ENCODE results near the gene SERPINA4.

The SERPINA4 gene

GRCh38 chr14:94560751-94561655 is at the start of gene SERPINA4:
Gene SERPINA4 (plus strand): TSS chr14:94561442. CDS start chr14:94563483, 2,041 bp downstream.
- no peak for DNase-seq (ENCODE audit: low read depth in 2 of 2)

DNA sequence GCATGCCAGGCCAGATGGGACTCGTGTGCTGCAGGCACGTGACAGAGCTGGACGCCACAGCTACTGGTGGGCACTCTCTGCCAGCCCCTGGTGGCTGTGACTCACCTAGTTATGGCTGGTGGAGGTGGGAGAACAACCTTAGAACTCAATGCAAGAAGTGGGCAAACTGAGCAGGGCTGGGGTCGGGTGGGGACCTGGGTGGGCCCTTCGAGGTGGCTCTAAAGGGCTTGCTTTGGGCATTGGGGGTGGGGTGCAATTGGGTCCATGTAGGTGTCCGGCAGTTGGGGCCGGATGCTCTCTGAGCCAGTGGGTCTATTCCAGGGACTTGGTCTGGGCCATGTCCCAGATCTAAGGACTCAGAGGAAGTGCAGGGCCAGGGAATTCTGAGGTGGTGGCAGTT is 46.9 kb upstream of the SERPINA4 start:
- no peak for DNase-seq (ENCODE audit: low read depth in 2 of 2)

DNA sequence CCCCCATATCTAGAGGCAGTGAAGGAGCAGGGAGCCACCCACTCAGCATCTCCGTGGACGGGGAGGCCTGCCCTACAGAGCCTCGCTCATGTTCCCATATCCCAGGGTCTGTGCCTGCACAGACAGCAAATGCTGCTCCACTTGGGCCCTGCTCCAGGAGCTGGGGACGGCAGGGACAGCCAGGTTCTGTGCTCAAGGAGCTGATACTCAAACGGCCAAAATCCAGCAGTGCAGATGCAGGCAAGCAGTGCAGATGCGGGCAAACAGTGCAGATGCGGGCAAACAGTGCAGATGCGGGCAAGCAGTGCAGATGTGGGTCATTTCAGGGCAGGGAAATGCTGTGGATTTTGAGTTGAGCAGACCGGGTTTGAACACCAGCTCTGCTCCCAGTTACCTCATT is 45.8 kb upstream of the SERPINA4 start:
- no peak for DNase-seq (ENCODE audit: low read depth in 2 of 2)

- DNase-seq (ENCODE audit: low read depth in 2 of 2), result no peak
Measured at GRCh38 chr14:94515856-94516255, 45.4 kb upstream of the SERPINA4 start.

GRCh38 chr14:94517248-94517640 is 44.0 kb upstream of the SERPINA4 start:
- DNase-seq (ENCODE audit: low read depth in 2 of 2), result no peak

GRCh38 chr14:94517641-94518257 is 43.5 kb upstream of the SERPINA4 start:
- no peak for DNase-seq (ENCODE audit: low read depth in 2 of 2)

DNA sequence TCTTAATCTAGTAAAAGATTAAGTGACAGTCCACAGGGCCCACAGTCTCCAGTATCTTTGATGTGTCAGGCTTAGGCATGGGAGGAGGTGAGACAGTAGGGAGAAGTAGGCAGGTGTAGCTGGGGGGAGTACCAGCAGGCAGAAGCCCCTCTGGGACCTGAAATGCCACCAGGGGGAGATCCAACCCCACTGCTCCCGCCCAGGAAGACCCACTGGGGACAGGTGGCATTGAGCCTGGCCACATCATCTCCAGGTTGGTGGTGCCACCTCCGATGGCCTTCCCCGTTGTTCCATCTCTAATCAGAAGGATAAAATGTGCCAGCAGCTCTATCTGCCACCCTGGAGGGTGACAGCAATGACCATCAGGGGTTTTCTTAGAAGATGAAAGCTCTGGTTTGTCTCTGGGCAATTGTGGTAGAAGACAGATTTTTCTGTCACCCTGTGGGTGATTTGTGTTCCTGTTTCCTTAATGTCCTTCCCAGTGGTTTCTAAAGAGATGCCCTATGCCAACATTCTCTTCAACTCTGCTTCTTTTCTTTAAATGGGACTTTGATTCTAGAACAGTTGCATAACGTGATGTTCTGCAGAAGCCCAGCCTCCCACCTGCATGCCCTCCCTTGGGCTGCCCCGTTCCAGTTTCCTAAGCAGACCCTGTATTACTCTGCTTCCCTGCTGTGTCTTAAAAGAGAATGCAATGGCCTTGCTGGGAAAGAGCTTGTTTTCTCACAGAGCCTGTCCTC is 39.7 kb upstream of the SERPINA4 start:
- DNase-seq (ENCODE audit: low read depth in 2 of 2), result no peak

- DNase-seq (ENCODE audit: low read depth in 2 of 2), result no peak
Measured at GRCh38 chr14:94522115-94522724, 39.0 kb upstream of the SERPINA4 start.

DNA sequence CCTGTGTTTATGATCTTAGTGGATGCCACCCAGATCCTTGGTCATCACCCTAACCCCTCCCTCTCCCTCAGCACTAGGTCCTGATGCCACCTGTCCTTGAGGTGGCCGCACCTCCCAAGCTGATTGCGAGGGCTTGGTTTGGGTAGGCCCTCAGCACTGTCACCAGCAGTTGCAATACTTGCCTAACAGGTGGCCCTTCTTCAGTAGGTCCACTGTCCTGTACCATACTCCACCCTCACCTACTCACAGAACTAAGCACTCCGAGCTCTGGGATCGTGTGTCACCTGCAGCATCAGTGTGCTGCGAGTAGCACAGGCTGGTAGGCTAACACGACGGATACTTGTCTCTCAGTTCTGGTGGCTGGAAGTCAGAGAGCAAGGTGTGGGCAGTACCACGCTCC is 38.0 kb upstream of the SERPINA4 start:
- no peak for DNase-seq (ENCODE audit: low read depth in 2 of 2)

- no peak for DNase-seq (ENCODE audit: low read depth in 2 of 2)
Measured at GRCh38 chr14:94524093-94524492, 37.1 kb upstream of the SERPINA4 start.

GRCh38 chr14:94531187-94531586 is 30.1 kb upstream of the SERPINA4 start:
- DNase-seq (ENCODE audit: low read depth in 2 of 2), result no peak

DNA sequence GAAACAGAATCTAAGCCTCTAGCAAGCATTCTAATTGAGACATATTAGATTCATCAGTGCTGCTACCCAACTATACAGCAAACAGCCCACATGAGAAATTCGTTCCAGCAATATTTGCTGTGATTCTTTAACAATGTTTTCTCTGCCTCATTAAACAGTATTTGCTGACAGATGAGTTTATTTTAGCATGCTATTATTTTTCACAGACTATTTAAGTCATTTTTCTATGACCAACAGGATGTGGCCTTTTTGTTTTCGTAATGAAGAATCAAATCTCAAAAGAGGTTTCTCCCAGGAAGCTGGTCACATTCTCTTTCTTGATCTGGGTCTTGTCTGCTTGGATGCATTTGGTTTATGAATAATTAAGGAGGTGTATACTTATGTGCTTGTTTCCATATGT is 28.8 kb upstream of the SERPINA4 start:
- no peak for DNase-seq (ENCODE audit: low read depth in 2 of 2)

DNA sequence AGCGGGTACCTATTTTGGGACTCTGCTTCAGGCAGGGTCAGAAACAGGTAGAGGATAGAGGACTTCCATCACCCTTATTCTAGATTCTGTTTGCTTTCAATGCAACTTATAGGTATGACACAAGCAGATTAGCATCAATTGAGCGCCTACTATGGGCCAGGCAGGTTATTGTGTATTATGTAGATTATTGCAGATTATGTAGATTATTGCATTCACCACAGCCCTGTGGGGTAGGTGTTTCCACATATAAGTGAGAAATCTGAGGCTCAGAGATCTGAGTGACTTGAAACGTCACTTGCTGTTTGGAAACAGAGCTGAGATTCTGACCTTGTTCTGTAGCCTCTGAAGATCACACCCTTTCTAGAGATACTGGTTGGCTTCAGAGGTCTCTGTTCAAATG is 25.7 kb upstream of the SERPINA4 start:
- DNase-seq (ENCODE audit: low read depth in 2 of 2), result no peak

DNA sequence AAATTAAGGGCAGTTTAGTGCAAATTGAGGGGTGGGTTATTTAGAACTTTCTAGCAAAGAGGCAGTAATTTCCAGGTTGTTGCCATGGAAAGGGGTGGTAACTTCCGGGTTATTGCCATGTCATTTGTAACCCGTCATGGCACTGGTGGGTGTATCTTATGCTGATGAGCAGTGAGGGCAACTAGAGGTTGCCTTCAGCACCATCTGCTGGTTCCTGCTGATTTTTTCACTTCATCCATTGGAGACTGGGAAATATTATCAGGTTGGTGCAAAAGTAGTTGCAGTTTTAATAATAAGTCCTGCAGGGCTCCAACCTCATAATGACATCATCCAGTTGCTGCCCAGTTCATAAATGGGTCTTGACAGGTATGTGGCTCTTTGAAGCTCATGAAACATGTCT is 24.4 kb upstream of the SERPINA4 start:
- no peak for DNase-seq (ENCODE audit: low read depth in 2 of 2)

- no peak for DNase-seq (ENCODE audit: low read depth in 2 of 2)
Measured at GRCh38 chr14:94538070-94538740, 23.0 kb upstream of the SERPINA4 start.

GRCh38 chr14:94539181-94539580 is 22.1 kb upstream of the SERPINA4 start:
- DNase-seq (ENCODE audit: low read depth in 2 of 2), result no peak

- DNase-seq (ENCODE audit: low read depth in 2 of 2), result no peak
Measured at GRCh38 chr14:94540031-94540794, 21.0 kb upstream of the SERPINA4 start.

DNA sequence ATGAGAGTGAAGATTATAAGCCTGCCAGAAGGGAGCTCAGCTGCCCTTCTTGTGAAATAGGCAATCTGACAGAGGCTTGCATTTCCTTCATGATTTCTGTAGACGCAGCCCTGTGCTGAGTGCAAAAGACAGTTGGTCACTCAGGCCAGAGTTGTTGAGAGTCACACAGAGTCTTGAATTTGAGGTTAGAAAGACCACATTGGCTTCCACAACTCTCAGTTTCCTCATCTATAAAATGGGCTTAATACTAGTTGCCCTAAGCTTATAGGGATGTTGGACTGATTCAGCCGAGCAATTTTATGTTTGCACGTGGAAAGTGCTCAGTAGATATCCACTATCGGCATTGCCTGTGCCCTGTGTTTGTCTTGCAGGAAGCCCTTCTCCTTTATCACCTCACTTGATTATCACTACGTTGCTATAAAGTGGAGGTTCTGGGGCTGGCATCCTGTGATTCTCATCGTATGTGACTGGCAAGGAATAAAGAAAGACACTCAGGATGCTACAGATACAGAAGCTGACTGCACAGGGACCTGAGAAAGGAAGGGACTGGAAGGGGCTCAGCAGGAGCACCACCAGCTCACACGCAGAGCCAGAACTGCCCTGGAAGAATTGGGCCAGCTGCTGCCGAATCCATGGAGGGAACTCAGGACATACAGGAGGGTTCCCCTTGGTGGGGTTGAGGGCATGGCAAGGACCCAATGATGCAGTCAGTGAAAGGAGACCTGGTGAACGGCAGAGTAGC is 19.8 kb upstream of the SERPINA4 start:
- no peak for DNase-seq (ENCODE audit: low read depth in 2 of 2)

GRCh38 chr14:94542111-94542810 is 19.0 kb upstream of the SERPINA4 start:
- no peak for DNase-seq (ENCODE audit: low read depth in 2 of 2)

All from stimulated activated CD8-positive, alpha-beta memory T cell treated with anti-CD3 and anti-CD28 coated beads, Interleukin-15, amount 100 ng/mL, for 48 hours (primary cell).